Right hindlimb (tissue), 1 donor: ENCODE data around the gene TELO2.

Source experiments
- DNase-seq: peaks from one replicate; pipeline ENCODE4 v3.0.0-alpha.2; 2018

The TELO2 gene

DNA sequence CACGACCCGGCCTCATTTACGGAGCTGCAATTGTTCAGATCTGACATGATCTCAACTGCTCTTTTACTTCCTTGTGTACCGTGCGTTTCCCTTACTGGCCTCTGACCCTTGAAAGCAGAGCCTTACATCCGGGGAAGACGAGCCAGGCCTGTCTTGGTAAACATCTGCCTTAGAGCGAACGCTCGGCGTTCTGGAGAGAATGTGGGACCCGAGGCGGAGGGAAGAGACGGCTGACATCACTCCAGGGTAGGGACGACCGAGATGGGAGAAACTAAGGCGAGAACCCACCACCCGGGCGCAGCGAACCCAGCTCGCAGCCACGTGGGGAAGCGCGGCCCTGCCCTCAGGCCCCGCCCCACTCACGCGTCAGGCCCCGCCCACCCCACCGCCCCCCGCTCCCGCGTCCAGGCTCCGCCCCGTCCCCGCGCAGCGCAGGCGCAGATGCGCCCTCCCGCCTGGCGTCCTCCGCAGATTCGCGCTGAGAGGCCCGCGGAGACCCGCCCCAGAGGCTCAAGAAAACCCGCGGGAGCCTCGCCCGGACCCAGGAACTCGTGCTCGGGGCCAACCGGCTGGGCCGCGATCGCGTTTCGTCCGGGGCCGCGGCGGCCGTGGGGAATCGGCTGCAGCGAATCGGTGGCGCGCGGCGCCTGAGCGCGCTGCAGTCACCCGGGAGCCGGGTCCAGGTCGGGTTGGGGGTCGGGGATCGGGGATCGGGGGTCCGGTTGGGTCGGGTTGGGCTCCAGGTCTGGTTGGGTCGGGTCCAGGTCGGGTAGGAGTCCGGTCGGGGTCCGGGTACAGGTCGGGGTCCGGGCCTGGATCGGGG lies at the start of gene TELO2:
Gene TELO2 (plus strand): TSS at position 438 of the 823 bp plus-strand sequence. CDS start 922 bp downstream, outside the sequence.
- DNase-seq, result peak; percentile 89

DNA sequence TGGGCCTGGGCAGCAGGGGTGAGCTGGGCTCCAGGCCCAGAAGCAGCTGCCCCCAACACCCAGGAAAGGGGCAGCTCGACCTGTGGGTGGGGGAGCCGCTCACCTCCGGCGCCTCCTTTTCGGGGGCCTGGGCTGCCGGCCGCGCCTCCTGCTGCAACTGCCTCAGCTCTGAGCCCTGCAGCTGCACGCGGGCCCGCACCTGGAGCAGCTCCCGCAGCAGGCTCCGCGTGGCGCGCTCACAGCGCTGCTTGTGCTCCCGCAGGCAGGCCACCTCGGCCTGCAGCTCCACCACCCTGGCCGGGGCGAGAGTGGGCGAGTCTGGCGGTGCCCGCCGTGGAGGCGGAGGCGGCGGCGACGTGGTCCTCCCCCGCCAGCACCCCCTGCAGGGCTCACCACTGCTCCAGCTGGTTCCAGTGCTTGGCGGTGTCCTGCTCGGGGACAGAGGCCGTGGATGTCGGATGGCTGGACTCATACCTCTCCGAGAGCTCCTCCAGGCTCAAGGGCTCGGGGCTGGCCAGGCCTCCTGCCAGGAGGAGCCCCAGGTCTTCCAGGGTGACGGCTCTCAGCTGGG lies 49.7 kb upstream of the TELO2 start:
- DNase-seq, result no peak

DNA sequence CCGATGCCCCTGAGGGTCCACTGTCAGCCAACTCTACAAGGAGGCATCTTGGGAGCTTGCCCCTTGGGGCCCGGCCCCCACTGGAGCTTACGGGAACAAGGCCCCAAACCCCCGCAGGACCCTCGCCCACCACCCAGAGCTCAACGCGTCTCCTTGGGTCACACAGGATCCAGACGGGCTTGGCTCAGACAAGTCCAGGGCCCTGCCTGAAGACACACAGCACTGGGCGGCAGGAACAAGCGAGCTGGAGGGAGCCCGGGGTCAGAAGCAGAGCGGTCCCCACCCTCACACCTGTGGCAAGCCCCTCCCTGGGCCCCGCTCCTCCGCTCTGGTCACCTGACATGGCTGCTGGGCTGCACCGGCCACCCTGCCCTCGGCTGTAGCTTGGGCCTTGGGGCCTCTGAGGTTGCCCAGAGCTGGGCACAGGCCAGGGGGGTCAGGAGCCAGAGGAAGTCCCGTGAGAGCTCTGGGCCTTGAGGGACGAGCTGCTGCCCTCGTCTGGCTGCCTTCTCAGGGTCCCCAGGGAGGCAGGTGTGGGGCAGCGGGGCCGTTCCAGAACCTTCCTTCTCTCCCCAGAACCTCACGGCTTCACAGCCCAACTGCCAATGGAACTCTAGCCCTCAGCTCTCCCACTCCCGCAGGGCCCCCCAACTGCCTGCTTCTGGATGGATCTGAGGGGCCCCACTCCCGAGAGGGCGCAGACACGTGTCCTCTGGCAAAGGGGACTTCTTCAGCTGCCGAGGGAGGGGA lies 49.0 kb upstream of the TELO2 start, which contains the start of gene CCDC154:
Gene CCDC154 (minus strand): TSS at position 577 of the 750 bp plus-strand sequence. CDS start 234 bp downstream, at position 343.
- DNase-seq, result no peak

- DNase-seq, result no peak
These were observed 48.2 kb upstream of the TELO2 start for GRCh38 chr16:1444730-1445517.

GRCh38 chr16:1445518-1446203 lies 47.5 kb upstream of the TELO2 start:
- DNase-seq, result no peak

- no peak for DNase-seq
These were observed 46.7 kb upstream of the TELO2 start for GRCh38 chr16:1446296-1447080.

- DNase-seq, result no peak
These were observed 45.2 kb upstream of the TELO2 start for GRCh38 chr16:1447965-1448364.

DNA sequence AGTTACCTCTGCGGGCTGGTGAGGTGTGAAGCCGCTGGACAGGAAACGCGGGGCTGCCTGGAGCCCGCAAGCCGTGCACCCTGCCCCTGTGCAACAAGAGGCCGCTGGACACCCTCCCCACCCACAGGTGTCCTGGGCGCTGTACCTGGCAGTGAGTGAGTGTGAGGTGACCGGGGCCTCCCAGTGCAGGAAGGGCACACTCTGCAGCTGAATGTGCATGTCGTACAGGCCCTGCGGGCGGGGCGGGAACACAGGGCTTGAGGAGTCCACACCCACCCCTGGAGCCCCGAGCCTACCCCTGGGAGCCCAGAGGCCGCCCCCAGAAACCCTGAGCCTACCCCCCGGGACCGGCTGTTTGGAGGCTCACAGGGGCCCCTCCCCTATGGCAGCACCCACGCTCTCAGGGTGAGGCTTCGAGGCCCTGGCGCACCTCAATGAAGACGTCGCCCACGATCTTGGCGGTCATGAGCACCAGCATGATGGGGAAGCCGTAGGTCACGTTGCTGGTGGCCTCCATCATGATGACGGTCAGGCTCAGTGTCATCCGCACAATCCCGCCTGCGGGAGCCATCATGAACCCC lies 44.5 kb upstream of the TELO2 start:
- no peak for DNase-seq

- DNase-seq, result no peak
These were observed 43.9 kb upstream of the TELO2 start for GRCh38 chr16:1449201-1449788.

GRCh38 chr16:1450218-1450617 lies 42.9 kb upstream of the TELO2 start:
- DNase-seq, result no peak

- no peak for DNase-seq
These were observed 42.3 kb upstream of the TELO2 start for GRCh38 chr16:1450841-1451240.

GRCh38 chr16:1451702-1452392 lies 41.3 kb upstream of the TELO2 start:
- no peak for DNase-seq

DNA sequence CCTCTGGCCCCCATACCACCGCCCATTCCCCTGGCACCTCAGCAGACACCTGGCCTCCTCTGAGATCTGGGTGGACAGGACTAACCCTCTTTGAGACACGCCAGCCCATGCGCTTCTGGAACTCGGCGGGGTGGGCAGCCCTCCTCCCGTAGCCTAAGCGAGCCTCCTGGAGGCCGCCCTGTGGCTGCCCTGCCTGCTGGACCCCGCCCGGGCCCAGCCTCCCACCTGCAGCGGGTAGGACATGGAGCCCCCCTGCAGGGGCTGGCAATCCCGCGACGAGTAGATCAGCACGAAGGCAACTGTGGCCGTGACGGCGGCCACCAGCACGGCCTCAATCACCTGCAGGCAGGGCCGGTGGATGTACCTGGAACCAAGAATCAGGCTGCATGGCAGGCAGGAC lies 40.6 kb upstream of the TELO2 start:
- DNase-seq, result no peak

DNA sequence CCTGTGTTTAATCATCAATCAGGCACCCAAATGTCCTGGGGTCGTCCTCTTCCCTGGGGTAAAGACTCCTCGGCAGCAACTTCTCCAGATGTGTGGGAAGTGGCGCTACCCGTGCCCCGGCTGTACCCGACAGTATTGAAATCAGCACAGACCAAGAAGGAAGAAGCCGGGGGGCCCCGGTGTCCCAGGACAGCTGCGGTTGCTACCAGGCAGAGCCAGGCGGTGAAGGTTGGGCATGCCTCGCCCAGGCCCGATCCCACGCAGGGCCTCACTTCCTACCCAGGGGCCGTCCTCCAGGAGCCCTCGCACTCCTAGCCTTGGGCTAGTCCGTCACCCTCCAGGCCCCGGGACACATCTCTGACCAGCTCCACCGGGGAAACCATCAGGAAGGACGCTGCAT lies 39.8 kb upstream of the TELO2 start:
- no peak for DNase-seq

DNA sequence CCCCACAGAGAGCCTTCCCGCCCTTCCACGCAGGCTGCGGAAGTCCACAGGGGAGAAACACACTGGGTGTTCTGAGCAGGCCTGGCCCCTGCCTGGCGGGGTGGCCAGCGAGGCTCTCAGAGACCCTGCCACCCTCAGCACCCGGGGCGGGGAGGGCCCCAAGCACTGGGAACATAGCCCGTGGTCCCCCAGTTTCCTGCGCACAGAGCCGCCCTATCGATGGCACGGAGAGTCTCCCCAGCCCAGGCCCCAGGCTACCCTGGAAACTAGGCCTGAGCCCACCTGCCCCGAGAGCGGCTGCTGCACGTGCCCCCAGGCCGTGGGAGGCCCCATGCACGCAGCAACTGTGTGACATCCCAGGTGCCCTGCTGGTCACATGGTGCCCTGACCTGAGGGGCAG lies 38.6 kb upstream of the TELO2 start:
- no peak for DNase-seq

- DNase-seq, result no peak
These were observed 37.7 kb upstream of the TELO2 start for GRCh38 chr16:1455190-1456171.

- no peak for DNase-seq
These were observed 36.2 kb upstream of the TELO2 start for GRCh38 chr16:1456951-1457350.

DNA sequence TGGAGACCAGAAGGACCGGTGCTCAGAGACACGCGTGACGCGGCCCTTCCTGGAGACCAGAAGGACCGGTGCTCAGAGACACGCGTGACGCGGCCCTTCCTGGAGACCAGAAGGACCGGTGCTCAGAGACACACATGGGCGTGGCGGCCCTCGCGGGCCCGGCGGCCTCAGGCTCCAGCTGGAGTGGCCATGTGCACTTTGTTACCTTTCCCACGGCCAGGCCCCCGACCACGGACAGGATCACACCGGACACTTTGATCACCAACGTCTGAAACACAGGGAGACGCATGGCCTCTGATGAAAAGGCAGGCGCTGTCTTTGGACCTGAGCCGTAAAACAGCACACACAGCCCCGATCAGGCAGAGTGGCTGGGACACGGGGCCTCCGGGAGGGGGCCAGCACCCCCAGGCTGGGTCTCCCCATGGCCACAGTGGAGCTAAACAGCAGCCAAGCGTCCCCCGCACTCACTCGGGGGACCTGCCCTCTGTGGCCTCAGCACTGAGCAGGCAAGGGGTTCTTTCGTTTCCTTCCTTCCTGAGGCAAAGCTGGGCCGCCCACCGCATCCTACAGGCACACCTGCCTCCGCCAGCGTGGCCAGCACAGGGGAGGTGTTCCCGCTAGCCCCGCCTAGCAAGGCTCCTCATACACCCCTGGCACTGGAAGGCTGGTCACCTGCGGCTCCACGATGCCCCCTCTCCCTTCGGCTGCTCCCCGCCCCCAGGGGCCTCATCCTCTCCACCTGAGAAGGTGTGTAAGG lies 35.5 kb upstream of the TELO2 start:
- no peak for DNase-seq
